Measurements from ENCODE around the gene ZNF821. TPM values are rescaled to one million over a fixed set of nuclear protein-coding genes. Genes with fewer than 3 reads are reported as not detected.

The ZNF821 gene
- total RNA-seq, 1 donor from 2014 or later, result 35.1 TPM

Other genes starting within 250 kb of the ZNF821 start
- gene PHLPP2, start 159.5 kb downstream of the ZNF821 start, total RNA-seq, result 27.0 TPM
- 119 TPM for gene AP1G1, start 75.3 kb downstream of the ZNF821 start, total RNA-seq
- gene ATXN1L, start 38.2 kb downstream of the ZNF821 start, total RNA-seq, result 10.5 TPM
- 122 TPM for gene IST1, start 11.3 kb upstream of the ZNF821 start, total RNA-seq
- gene PKD1L3, start 116.2 kb upstream of the ZNF821 start, total RNA-seq, result 0.16 TPM
- gene DHODH, start 124.6 kb upstream of the ZNF821 start, total RNA-seq, result 3.9 TPM
- 1.4 TPM for gene HP, start 170.3 kb upstream of the ZNF821 start, total RNA-seq
- gene HPR, start 179.0 kb upstream of the ZNF821 start, total RNA-seq, result not detected
- gene TXNL4B, start 209.4 kb upstream of the ZNF821 start, total RNA-seq, result 10.6 TPM
- 44.6 TPM for gene DHX38, start 209.7 kb upstream of the ZNF821 start, total RNA-seq